GM23338 (cell line): ENCODE data around the gene ZNF23. TPM values are rescaled to one million over a fixed set of nuclear protein-coding genes. Genes with fewer than 3 reads are reported as not detected.

ENCODE experiments used
- ATAC-seq: fragments of 200-7000 bp; cut with Tn5 transposase; 3 replicates; pipeline ENCODE4 v1.9.1; 2020
- DNase-seq: peaks from one replicate; pipeline ENCODE4 v3.0.0-alpha.2; 2015; ENCODE audit warnings: low spot score
- H2AFZ ChIP-seq: fragments of 200-600 bp; sonication (generic); 2 replicates; pipeline ENCODE4 v1.8.0; 2016; ENCODE audit warnings: antibody characterized with exemption, mild to moderate bottlenecking, moderate library complexity
- H3F3A ChIP-seq: fragments of 200-600 bp; sonication (generic); replicated peaks from 2 replicates; pipeline ENCODE4 v1.8.0; 2017; ENCODE audit warnings: antibody characterized with exemption, mixed run types, low read depth
- H3K27ac ChIP-seq: fragments of 200-600 bp; sonication (generic); 2 replicates; pipeline ENCODE4 v1.6.1; 2016; ENCODE audit warnings: low read depth
- H3K27me3 ChIP-seq: fragments of 200-600 bp; sonication (generic); 2 replicates; pipeline ENCODE4 v1.8.0; 2016; ENCODE audit warnings: mild to moderate bottlenecking, mixed run types, moderate library complexity; ENCODE audit not compliant: insufficient read depth
- H3K36me3 ChIP-seq: fragments of 200-600 bp; sonication (generic); 2 replicates; pipeline ENCODE4 v1.8.0; 2016; ENCODE audit warnings: mild to moderate bottlenecking; ENCODE audit not compliant: insufficient read depth
- H3K4me1 ChIP-seq: fragments of 200-600 bp; sonication (generic); 2 replicates; pipeline ENCODE4 v1.8.0; 2016; ENCODE audit warnings: mild to moderate bottlenecking, moderate library complexity; ENCODE audit not compliant: insufficient read depth
- H3K4me2 ChIP-seq: fragments of 200-600 bp; sonication (generic); 2 replicates; pipeline ENCODE4 v1.7.1; 2017; ENCODE audit warnings: mixed run types
- H3K4me3 ChIP-seq: fragments of 200-600 bp; sonication (generic); 2 replicates; pipeline ENCODE4 v1.6.1; 2016; ENCODE audit warnings: mixed run types
- H3K79me2 ChIP-seq: fragments of 200-600 bp; sonication (generic); replicated peaks from 2 replicates; pipeline ENCODE4 v1.8.0; 2017; ENCODE audit warnings: mild to moderate bottlenecking; ENCODE audit not compliant: insufficient read depth
- H3K9me2 ChIP-seq: fragments of 200-600 bp; sonication (generic); 2 replicates; pipeline ENCODE4 v1.8.0; 2017; ENCODE audit not compliant: insufficient read depth
- H4K20me1 ChIP-seq: fragments of 200-600 bp; sonication (generic); replicated peaks from 2 replicates; pipeline ENCODE4 v1.8.0; 2017; ENCODE audit warnings: mild to moderate bottlenecking; ENCODE audit not compliant: insufficient read depth
- H3K27ac Mint-ChIP-seq: 2 replicates; pipeline ENCODE4 v1.8.0; 2020; ENCODE audit warnings: inconsistent platforms, mild to moderate bottlenecking, moderate library complexity, mixed read lengths
- H3K27me3 Mint-ChIP-seq: 3 replicates; pipeline ENCODE4 v1.8.0; 2022; ENCODE audit warnings: low read depth, mild to moderate bottlenecking, moderate library complexity, mixed read lengths, inconsistent platforms; ENCODE audit not compliant: insufficient read depth, poor library complexity
- H3K36me3 Mint-ChIP-seq: 3 replicates; pipeline ENCODE4 v1.8.0; 2021; ENCODE audit warnings: low read depth, mild to moderate bottlenecking, inconsistent platforms, moderate library complexity, mixed read lengths
- H3K4me1 Mint-ChIP-seq: 3 replicates; pipeline ENCODE4 v1.8.0; 2020; ENCODE audit warnings: mild to moderate bottlenecking, inconsistent platforms, mixed read lengths
- H3K4me3 Mint-ChIP-seq: 3 replicates; pipeline ENCODE4 v1.8.0; 2021; ENCODE audit warnings: moderate library complexity, mild to moderate bottlenecking, inconsistent platforms, mixed read lengths
- H3K9me3 Mint-ChIP-seq: 3 replicates; pipeline ENCODE4 v1.8.0; 2020; ENCODE audit warnings: moderate library complexity, mild to moderate bottlenecking, inconsistent platforms, mixed read lengths
- CREB1 ChIP-seq: fragments of 250-450 bp; sonication (Bioruptor Pico); IDR thresholded peaks from 2 replicates; pipeline ENCODE4 v1.5.0; 2020; ENCODE audit warnings: low read depth, mild to moderate bottlenecking, moderate library complexity
- CTCF ChIP-seq, 2 experiments: fragments of 200-600 bp in 1 of 2; sonication (generic) in 1 of 2; conservative IDR thresholded peaks; 2 replicates each; pipeline versions ENCODE4 v1.5.1 to v1.6.1; 2016 to 2017; ENCODE audit warnings: antibody characterized with exemption in 2 of 2, low read depth in 2 of 2, mild to moderate bottlenecking in 2 of 2, moderate library complexity in 1 of 2
- EZH2 ChIP-seq: fragments of 200-600 bp; sonication (generic); IDR thresholded peaks from one replicate; pipeline ENCODE4 v1.8.0; 2017; ENCODE audit warnings: antibody characterized with exemption, mild to moderate bottlenecking, low read depth; ENCODE audit not compliant: unreplicated experiment
- EZH2phosphoT487 ChIP-seq: fragments of 200-600 bp; sonication (generic); IDR thresholded peaks from one replicate; pipeline ENCODE4 v1.8.1; 2018; ENCODE audit warnings: antibody characterized with exemption; ENCODE audit not compliant: unreplicated experiment
- JUNB ChIP-seq: IDR thresholded peaks from one replicate; pipeline ENCODE4 v1.6.1; 2016; ENCODE audit warnings: antibody characterized with exemption; ENCODE audit not compliant: unreplicated experiment
- NANOG ChIP-seq: IDR thresholded peaks from 2 replicates; pipeline ENCODE4 v1.6.1; 2016; ENCODE audit warnings: antibody characterized with exemption, borderline replicate concordance
- POLR2AphosphoS5 ChIP-seq: IDR thresholded peaks from 2 replicates; pipeline ENCODE4 v1.6.1; 2016; ENCODE audit warnings: antibody characterized with exemption, low read depth
- REST ChIP-seq: IDR thresholded peaks from one replicate; pipeline ENCODE4 v1.6.1; 2018; ENCODE audit warnings: antibody characterized with exemption; ENCODE audit not compliant: unreplicated experiment
- STAT1 ChIP-seq: IDR thresholded peaks from one replicate; pipeline ENCODE4 v1.6.1; 2016; ENCODE audit warnings: antibody characterized with exemption; ENCODE audit not compliant: unreplicated experiment
- ZNF114 ChIP-seq: fragments of 250-450 bp; sonication (Bioruptor Pico); IDR thresholded peaks from 2 replicates; pipeline ENCODE4 v1.5.0; 2020; ENCODE audit warnings: mild to moderate bottlenecking, moderate library complexity
- ZNF331 ChIP-seq: fragments of 250-450 bp; sonication (Bioruptor Pico); IDR thresholded peaks from 2 replicates; pipeline ENCODE4 v1.5.0; 2020; ENCODE audit warnings: low read depth, mild to moderate bottlenecking, moderate library complexity
- ZNF462 ChIP-seq: fragments of 250-450 bp; sonication (Bioruptor Pico); IDR thresholded peaks from 2 replicates; pipeline ENCODE4 v1.5.0; 2020; ENCODE audit warnings: mild to moderate bottlenecking, moderate library complexity
- polyA plus RNA-seq: library from polyadenylated mRNA; unstranded; fragments of >200 nt; fragmentation: Nextera tagmentation; extraction: Ambion mirVana; gene quantifications from 2 replicates; pipeline ENCODE4 v1.2.1, GENCODE V29; 2016
- total RNA-seq: library from RNA; depleted of rRNA; stranded (reverse); fragments of >200 nt; shearing (Covaris generic); gene quantifications from 2 replicates; pipeline ENCODE4 v1.2.3, GENCODE V29; 2014
- TF ChIP-seq, protein P1 (sequence below): IDR thresholded peaks from 2 replicates; pipeline ENCODE4 v1.6.1; 2016; ENCODE audit warnings: antibody characterized with exemption

Gene ZNF23
- total and polyA plus RNA-seq, 2 experiments from 2014 or later = 8.4 to 8.8 TPM

DNA sequence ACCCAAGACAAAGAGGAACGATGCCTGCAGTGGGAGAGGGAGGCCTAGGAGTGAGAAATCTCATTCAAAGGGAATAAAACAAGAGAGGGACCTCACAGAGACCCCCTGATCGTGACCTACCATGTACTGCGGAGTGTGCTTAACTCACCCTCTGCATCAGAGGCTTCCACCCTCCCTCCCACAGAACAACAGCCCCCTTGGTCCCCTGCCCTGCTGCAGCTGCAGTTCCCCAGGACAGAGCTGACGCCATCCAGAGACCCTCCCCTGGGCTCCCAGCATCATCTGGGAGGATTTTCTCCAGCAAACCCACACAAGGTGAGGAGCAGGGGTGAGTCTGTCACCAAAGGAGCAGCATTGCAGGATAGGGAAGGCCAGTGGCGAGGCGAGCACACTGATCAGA lies 60.0 kb downstream of the ZNF23 start:
- no peak overlapping the region for H3K27ac Mint-ChIP-seq
- H3K27me3 Mint-ChIP-seq = peaks cover 5% of the 10 kb centered on the region
- peak overlapping the region; percentile 78 for H2AFZ ChIP-seq
- peaks cover 23% of the 10 kb centered on the region for H3K4me1 ChIP-seq
- no peaks in the 10 kb centered on the region for H3K79me2 ChIP-seq
- DNase-seq = no peak
- H3F3A ChIP-seq = no peaks in the 10 kb centered on the region
- TF ChIP-seq JUNB (no peak), ZNF462 (CRISPR knock-in tag) (no peak), ZNF331 (CRISPR knock-in tag) (no peak), EZH2 (no peak), CTCF (conservative IDR thresholded peaks at IDR 0.05; ENCODE audit: low read depth in 2 of 2) (no peak), STAT1 (no peak), CREB1 (CRISPR knock-in tag) (no peak), NANOG (no peak), EZH2phosphoT487 (no peak), ZNF114 (CRISPR knock-in tag) (no peak), POLR2AphosphoS5 (no peak), REST (no peak)
- TF ChIP-seq, protein P1, sequence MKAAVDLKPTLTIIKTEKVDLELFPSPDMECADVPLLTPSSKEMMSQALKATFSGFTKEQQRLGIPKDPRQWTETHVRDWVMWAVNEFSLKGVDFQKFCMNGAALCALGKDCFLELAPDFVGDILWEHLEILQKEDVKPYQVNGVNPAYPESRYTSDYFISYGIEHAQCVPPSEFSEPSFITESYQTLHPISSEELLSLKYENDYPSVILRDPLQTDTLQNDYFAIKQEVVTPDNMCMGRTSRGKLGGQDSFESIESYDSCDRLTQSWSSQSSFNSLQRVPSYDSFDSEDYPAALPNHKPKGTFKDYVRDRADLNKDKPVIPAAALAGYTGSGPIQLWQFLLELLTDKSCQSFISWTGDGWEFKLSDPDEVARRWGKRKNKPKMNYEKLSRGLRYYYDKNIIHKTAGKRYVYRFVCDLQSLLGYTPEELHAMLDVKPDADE = no peak
- H3K36me3 Mint-ChIP-seq = peaks cover 12% of the 10 kb centered on the region
- no peak overlapping the region for H3K4me3 Mint-ChIP-seq
- peak overlapping the region; percentile 6; the same call in 1 of the 2 replicates for H3K4me2 ChIP-seq
- peaks cover 24% of the 10 kb centered on the region for H3K4me1 Mint-ChIP-seq
- H3K4me3 ChIP-seq = no peak overlapping the region
- 0 out of 2 replicates have a peak overlapping the region, but pooled peaks have one; percentile 21 for H3K27ac ChIP-seq
- no peaks in the 10 kb centered on the region for H3K27me3 ChIP-seq
- peak; percentile 84 for ATAC-seq
- no peaks in the 10 kb centered on the region for H4K20me1 ChIP-seq
- no peaks in the 10 kb centered on the region; the same call in 1 of the 2 replicates for H3K36me3 ChIP-seq
- H3K9me3 Mint-ChIP-seq = peaks cover 22% of the 10 kb centered on the region
- no peaks in the 10 kb centered on the region for H3K9me2 ChIP-seq
